ENCODE data around the gene ATG7.

ATG7 gene

DNA sequence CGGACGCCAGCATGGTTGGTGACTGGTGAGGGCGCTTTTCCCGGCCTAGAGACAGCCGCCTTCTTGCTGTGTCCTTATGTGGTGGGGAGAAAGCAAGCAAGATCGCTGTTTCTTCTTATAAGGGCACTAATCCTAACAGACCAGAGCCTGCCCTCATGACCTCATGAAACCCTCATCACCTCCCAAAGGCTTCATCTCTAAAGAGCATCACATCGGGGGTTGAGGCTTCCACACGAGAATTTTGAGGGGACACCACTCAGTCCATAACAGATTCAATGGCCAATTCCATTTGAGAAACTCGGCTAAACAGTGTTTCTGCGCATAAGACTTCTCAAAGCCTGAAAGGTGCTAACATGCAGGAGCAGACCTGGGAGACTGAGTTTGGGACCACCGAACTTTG, 317.5 kb downstream of the ATG7 start:
- H3K27ac ChIP-seq (ENCODE audit: low read length), result no peak overlapping the region
- H3K9me2 ChIP-seq (replicated peaks; ENCODE audit: insufficient read depth, low read length), result no peaks in the 10 kb centered on the region
- no peak for DNase-seq
- no peaks in the 10 kb centered on the region for H3K36me3 ChIP-seq (replicated peaks; ENCODE audit: insufficient read depth, low read length)
- peaks cover 75% of the 10 kb centered on the region for H3K79me2 ChIP-seq (ENCODE audit: low read length)
- TF ChIP-seq EZH2 (optimal IDR thresholded peaks at IDR 0.05; ENCODE audit: low read depth, low read length) (no peak), EZH2phosphoT487 (IDR thresholded peaks at IDR 0.05; ENCODE audit: low read length) (no peak)
- TF ChIP-seq, protein P1, sequence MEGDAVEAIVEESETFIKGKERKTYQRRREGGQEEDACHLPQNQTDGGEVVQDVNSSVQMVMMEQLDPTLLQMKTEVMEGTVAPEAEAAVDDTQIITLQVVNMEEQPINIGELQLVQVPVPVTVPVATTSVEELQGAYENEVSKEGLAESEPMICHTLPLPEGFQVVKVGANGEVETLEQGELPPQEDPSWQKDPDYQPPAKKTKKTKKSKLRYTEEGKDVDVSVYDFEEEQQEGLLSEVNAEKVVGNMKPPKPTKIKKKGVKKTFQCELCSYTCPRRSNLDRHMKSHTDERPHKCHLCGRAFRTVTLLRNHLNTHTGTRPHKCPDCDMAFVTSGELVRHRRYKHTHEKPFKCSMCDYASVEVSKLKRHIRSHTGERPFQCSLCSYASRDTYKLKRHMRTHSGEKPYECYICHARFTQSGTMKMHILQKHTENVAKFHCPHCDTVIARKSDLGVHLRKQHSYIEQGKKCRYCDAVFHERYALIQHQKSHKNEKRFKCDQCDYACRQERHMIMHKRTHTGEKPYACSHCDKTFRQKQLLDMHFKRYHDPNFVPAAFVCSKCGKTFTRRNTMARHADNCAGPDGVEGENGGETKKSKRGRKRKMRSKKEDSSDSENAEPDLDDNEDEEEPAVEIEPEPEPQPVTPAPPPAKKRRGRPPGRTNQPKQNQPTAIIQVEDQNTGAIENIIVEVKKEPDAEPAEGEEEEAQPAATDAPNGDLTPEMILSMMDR (IDR thresholded peaks at IDR 0.05; ENCODE audit: low read length), result no peak
- H3K4me3 ChIP-seq (ENCODE audit: low read length), result no peak overlapping the region
- no peak overlapping the region for H3K9ac ChIP-seq (ENCODE audit: low read length)
- no peaks in the 10 kb centered on the region for H3K9me3 ChIP-seq (replicated peaks; ENCODE audit: insufficient read depth, low read length)
- no peaks in the 10 kb centered on the region for H3K27me3 ChIP-seq (replicated peaks; ENCODE audit: insufficient read depth, low read length)
- H3K4me1 ChIP-seq (ENCODE audit: low read length), result no peaks in the 10 kb centered on the region
- no peak overlapping the region for H3K4me2 ChIP-seq (ENCODE audit: low read depth, low read length)
- no peaks in the 10 kb centered on the region for H3F3A ChIP-seq (ENCODE audit: insufficient read depth, low read length)
- H2AFZ ChIP-seq (ENCODE audit: low read length), result no peak overlapping the region
- H4K20me1 ChIP-seq (ENCODE audit: insufficient read depth, low read length), result no peaks in the 10 kb centered on the region

DNA sequence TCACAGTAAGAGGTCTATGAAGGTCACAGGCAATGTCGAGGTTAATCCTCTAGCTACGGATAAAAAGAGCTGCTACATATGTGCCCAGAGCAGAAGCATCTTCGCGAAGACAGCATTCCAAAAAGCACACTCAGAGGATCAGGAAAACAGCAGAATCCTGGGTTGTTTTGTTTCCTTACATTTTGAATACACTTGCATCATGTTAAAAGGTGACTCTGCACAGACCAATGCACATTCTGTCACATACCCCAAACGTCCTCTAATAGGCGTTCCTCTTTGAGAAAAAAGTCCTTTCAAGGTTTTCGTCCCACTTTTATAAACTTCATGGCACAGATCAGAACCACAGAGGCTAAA, 318.8 kb downstream of the ATG7 start:
- no peaks in the 10 kb centered on the region for H3K36me3 ChIP-seq (replicated peaks; ENCODE audit: insufficient read depth, low read length)
- TF ChIP-seq EZH2 (optimal IDR thresholded peaks at IDR 0.05; ENCODE audit: low read depth, low read length) (no peak), EZH2phosphoT487 (IDR thresholded peaks at IDR 0.05; ENCODE audit: low read length) (no peak)
- TF ChIP-seq, protein P1 (IDR thresholded peaks at IDR 0.05; ENCODE audit: low read length), result no peak
- H3K9me3 ChIP-seq (replicated peaks; ENCODE audit: insufficient read depth, low read length), result no peaks in the 10 kb centered on the region
- H2AFZ ChIP-seq (ENCODE audit: low read length), result no peak overlapping the region
- no peaks in the 10 kb centered on the region for H3K4me1 ChIP-seq (ENCODE audit: low read length)
- H4K20me1 ChIP-seq (ENCODE audit: insufficient read depth, low read length), result no peaks in the 10 kb centered on the region
- H3K4me2 ChIP-seq (ENCODE audit: low read depth, low read length), result no peak overlapping the region
- H3K9ac ChIP-seq (ENCODE audit: low read length), result no peak overlapping the region
- H3K27me3 ChIP-seq (replicated peaks; ENCODE audit: insufficient read depth, low read length), result no peaks in the 10 kb centered on the region
- H3K27ac ChIP-seq (ENCODE audit: low read length), result no peak overlapping the region
- no peak for DNase-seq
- H3K79me2 ChIP-seq (ENCODE audit: low read length), result peaks cover 70% of the 10 kb centered on the region
- no peak overlapping the region for H3K4me3 ChIP-seq (ENCODE audit: low read length)
- H3F3A ChIP-seq (ENCODE audit: insufficient read depth, low read length), result no peaks in the 10 kb centered on the region
- no peaks in the 10 kb centered on the region for H3K9me2 ChIP-seq (replicated peaks; ENCODE audit: insufficient read depth, low read length)

DNA sequence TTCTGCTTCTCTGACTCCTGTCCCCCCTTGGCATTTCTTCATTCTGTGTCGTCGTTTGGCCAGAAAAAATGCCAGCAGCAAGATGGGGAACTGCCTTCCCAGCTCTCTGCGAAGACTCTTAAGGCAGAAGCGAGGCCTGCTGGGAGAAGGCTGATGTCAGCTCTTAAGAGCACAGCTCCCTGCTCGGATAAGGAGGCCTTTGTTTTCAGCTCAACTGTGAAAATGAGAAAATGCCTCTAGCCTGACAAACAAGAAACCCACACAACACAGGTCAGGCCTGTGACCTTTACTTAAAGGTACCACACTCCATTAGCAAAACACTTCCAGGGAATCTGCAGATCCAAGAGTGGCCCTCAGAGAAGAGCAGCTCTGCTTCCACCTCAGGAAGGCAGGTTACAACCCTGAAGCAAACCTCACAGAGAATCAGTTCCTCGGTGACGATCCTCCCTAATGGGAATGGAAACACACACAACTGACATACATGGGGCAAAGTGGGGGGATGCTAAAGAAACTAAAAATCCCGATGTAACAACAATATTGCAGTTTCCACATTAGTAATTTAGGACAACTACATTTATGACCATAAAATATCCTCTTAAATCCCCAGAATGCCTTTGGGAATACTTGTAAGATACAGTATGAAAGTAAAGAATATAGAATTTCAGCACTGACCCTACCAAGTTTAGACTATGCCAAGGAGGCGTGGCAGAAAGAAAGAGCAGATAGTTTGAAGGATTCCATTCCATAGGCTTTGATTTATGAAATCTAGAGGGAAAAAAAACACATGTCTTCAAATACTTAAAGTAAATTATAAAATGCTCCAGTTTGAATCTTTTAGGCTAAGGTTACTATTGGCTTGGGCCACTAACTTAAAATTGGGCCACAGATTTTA, 319.4 kb downstream of the ATG7 start:
- Histone ChIP-seq H3K4me2 (ENCODE audit: low read depth, low read length) (no peak overlapping the region), H3K9me3 (replicated peaks; ENCODE audit: insufficient read depth, low read length) (no peaks in the 10 kb centered on the region), H3K9ac (ENCODE audit: low read length) (no peak overlapping the region), H3K4me1 (ENCODE audit: low read length) (no peaks in the 10 kb centered on the region), H3K36me3 (replicated peaks; ENCODE audit: insufficient read depth, low read length) (no peaks in the 10 kb centered on the region), H3K79me2 (ENCODE audit: low read length) (peaks cover 70% of the 10 kb centered on the region), H2AFZ (ENCODE audit: low read length) (no peak overlapping the region), H3K27ac (ENCODE audit: low read length) (no peak overlapping the region), H4K20me1 (ENCODE audit: insufficient read depth, low read length) (no peaks in the 10 kb centered on the region), H3F3A (ENCODE audit: insufficient read depth, low read length) (no peaks in the 10 kb centered on the region), H3K9me2 (replicated peaks; ENCODE audit: insufficient read depth, low read length) (no peaks in the 10 kb centered on the region), H3K27me3 (replicated peaks; ENCODE audit: insufficient read depth, low read length) (no peaks in the 10 kb centered on the region), H3K4me3 (ENCODE audit: low read length) (no peak overlapping the region)
- TF ChIP-seq, protein P1 (IDR thresholded peaks at IDR 0.05; ENCODE audit: low read length), result no peak
- TF ChIP-seq EZH2phosphoT487 (IDR thresholded peaks at IDR 0.05; ENCODE audit: low read length) (no peak), EZH2 (optimal IDR thresholded peaks at IDR 0.05; ENCODE audit: low read depth, low read length) (no peak)
- DNase-seq, result no peak

Measured in MM.1S (cell line).